RPMI7951 (cell line): ENCODE data around the gene ZNF503. TPM values are rescaled to one million over a fixed set of nuclear protein-coding genes. Genes with fewer than 3 reads are reported as not detected.

Experiments
- DNase-seq: peaks from one replicate; pipeline ENCODE4 v3.0.0-alpha.2; 2012; ENCODE audit warnings: low read depth
- total RNA-seq: library from RNA; depleted of rRNA; stranded (reverse); fragments of >200 nt; shearing (Covaris generic); gene quantifications from 2 replicates; pipeline ENCODE4 v1.2.3, GENCODE V29; 2014

ZNF503 gene
- total RNA-seq, 1 experiment from 2014 or later, result 2.2 TPM

GRCh38 chr10:75406462-75407223 lies 5.1 kb upstream of the ZNF503 start:
- no peak for DNase-seq

GRCh38 chr10:75405598-75406461 lies 4.3 kb upstream of the ZNF503 start:
- DNase-seq, result no peak

- DNase-seq, result no peak
Measured at GRCh38 chr10:75404815-75405597, 3.4 kb upstream of the ZNF503 start.

- no peak for DNase-seq
Measured at GRCh38 chr10:75403939-75404814, 2.6 kb upstream of the ZNF503 start.

GRCh38 chr10:75403144-75403938 lies 1.8 kb upstream of the ZNF503 start:
- peak; percentile 15 for DNase-seq

- no peak for DNase-seq
Measured at GRCh38 chr10:75402486-75403143, 1.1 kb upstream of the ZNF503 start.

- DNase-seq, result peak; percentile 55
Measured at GRCh38 chr10:75400771-75401568, 594 bp downstream of the ZNF503 start.

GRCh38 chr10:75400163-75400770 lies 1.3 kb downstream of the ZNF503 start:
- no peak for DNase-seq

- DNase-seq, result peak; percentile 70
Measured at GRCh38 chr10:75399461-75400162, 2.0 kb downstream of the ZNF503 start.

GRCh38 chr10:75398692-75399460 lies 2.7 kb downstream of the ZNF503 start:
- peak; percentile 32 for DNase-seq

GRCh38 chr10:75398200-75398691 lies 3.3 kb downstream of the ZNF503 start:
- no peak for DNase-seq

GRCh38 chr10:75397496-75398199 lies 3.9 kb downstream of the ZNF503 start:
- DNase-seq, result no peak

- no peak for DNase-seq
Measured at GRCh38 chr10:75396631-75397495, 4.7 kb downstream of the ZNF503 start.

GRCh38 chr10:75395932-75396630 lies 5.5 kb downstream of the ZNF503 start:
- DNase-seq, result no peak
